HepG2 (cell line): ENCODE data around the gene MYH7. TPM values are rescaled to one million over a fixed set of nuclear protein-coding genes. Genes with fewer than 3 reads are reported as not detected.

Source experiments
- ATAC-seq: fragments of 200-7000 bp; cut with Tn5 transposase; 3 replicates; pipeline ENCODE4 v1.9.1; 2020; ENCODE audit warnings: mild to moderate bottlenecking, moderate library complexity
- BruUV-seq: library from RNA; stranded (reverse); fragments of 400-500 nt; replicated peaks from 2 replicates; lab custom pipeline; 2021; lab: Mats Ljungman, UMichigan
- CTCF ChIA-PET: fragments of 300-600 bp; formaldehyde crosslinking; extraction: SDS; loops from one replicate; lab custom pipeline; 2021; ENCODE audit warnings: low total read pairs, inconsistent platforms, low intra/inter-chr PET ratio; lab: Yijun Ruan, JAX
- POLR2A ChIA-PET: fragments of 350-600 bp; sonication (Branson Sonifier 250); formaldehyde crosslinking; loops from one replicate; lab custom pipeline; 2020; ENCODE audit warnings: antibody characterized with exemption, inconsistent platforms; lab: Yijun Ruan, JAX
- DNase-seq: peaks from one replicate; pipeline ENCODE4 v3.0.0-alpha.2; 2015; ENCODE audit warnings: low spot score
- FAIRE-seq: peaks from 3 replicates; lab custom pipeline; 2011; peaks lifted over from hg19 to GRCh38; lab: Jason Lieb, UNC
- H2AFZ ChIP-seq: one replicate; pipeline ENCODE4 v1.6.1; 2011; ENCODE audit warnings: low read length, inconsistent platforms
- H3K27ac ChIP-seq: fragments of 300-600 bp; 3 replicates; pipeline ENCODE4 v1.8.0; 2011; ENCODE audit warnings: mixed run types, mild to moderate bottlenecking, mixed read lengths, low read length, inconsistent platforms; ENCODE audit not compliant: insufficient read depth; ENCODE audit errors: extremely low read length
- H3K27me3 ChIP-seq, 2 experiments: fragments of 200-600 bp in 1 of 2; 2 replicates in 1 of 2; 3 replicates in 1 of 2; pipeline versions ENCODE4 v1.6.0 to v1.8.0; 2011; ENCODE audit warnings: low read length in 2 of 2, mild to moderate bottlenecking in 2 of 2, moderate library complexity in 2 of 2, inconsistent platforms in 1 of 2; ENCODE audit not compliant: insufficient read depth in 2 of 2, control insufficient read depth in 1 of 2
- H3K36me3 ChIP-seq, 2 experiments: fragments of 200-600 bp in 1 of 2; replicated peaks in 1 of 2; 2 replicates in 1 of 2; 3 replicates in 1 of 2; pipeline versions ENCODE4 v1.5.1 to v1.8.0; 2011; ENCODE audit warnings: low read length in 2 of 2, inconsistent platforms in 1 of 2; ENCODE audit not compliant: insufficient read depth in 2 of 2, control insufficient read depth in 1 of 2
- H3K4me1 ChIP-seq: 2 replicates; pipeline ENCODE4 v1.5.1; 2012; ENCODE audit warnings: low read length, inconsistent platforms; ENCODE audit not compliant: insufficient read depth
- H3K4me2 ChIP-seq: 2 replicates; pipeline ENCODE4 v1.6.0; 2011; ENCODE audit warnings: low read depth, low read length, inconsistent platforms
- H3K4me3 ChIP-seq, 3 experiments: fragments of 200-600 bp in 1 of 3; sonication (generic), shearing (Covaris generic) in 1 of 3; replicated peaks in 1 of 3; 2 replicates each; pipeline ENCODE4 v1.5.1; 2011 to 2016; ENCODE audit warnings: low read length in 3 of 3, inconsistent platforms in 2 of 3, low read depth in 2 of 3, mild to moderate bottlenecking in 2 of 3, control low read depth in 1 of 3, mixed read lengths in 1 of 3; ENCODE audit not compliant: insufficient read depth in 1 of 3
- H3K79me2 ChIP-seq: one replicate; pipeline ENCODE4 v1.6.1; 2011; ENCODE audit warnings: low read length, inconsistent platforms; ENCODE audit not compliant: insufficient read depth
- H3K9ac ChIP-seq: 2 replicates; pipeline ENCODE4 v1.6.0; 2011; ENCODE audit warnings: mild to moderate bottlenecking, low read depth, low read length, inconsistent platforms; ENCODE audit not compliant: insufficient read depth
- H3K9me3 ChIP-seq: 2 replicates; pipeline ENCODE4 v1.5.1; 2012; ENCODE audit warnings: mild to moderate bottlenecking, low read length
- H4K20me1 ChIP-seq: 2 replicates; pipeline ENCODE4 v1.6.0; 2011; ENCODE audit warnings: inconsistent platforms, mild to moderate bottlenecking, low read length, moderate library complexity; ENCODE audit not compliant: insufficient read depth
- ERF ChIP-seq: IDR thresholded peaks from 2 replicates; pipeline ENCODE4 v1.6.1; 2018; ENCODE audit warnings: missing biosample characterization, missing genetic modification reagents
- GABPA ChIP-seq, 2 experiments: IDR thresholded peaks; 2 replicates each; pipeline ENCODE4 v1.6.1; 2011 to 2016; ENCODE audit warnings: low read depth in 2 of 2, low read length in 1 of 2, missing biosample characterization in 1 of 2, missing genetic modification characterization in 1 of 2
- HDAC2 ChIP-seq: sonication (generic); formaldehyde crosslinking; IDR thresholded peaks from 2 replicates; pipeline ENCODE4 v1.4.0; 2020; ENCODE audit warnings: missing genetic modification reagents
- KDM1A ChIP-seq: IDR thresholded peaks from 2 replicates; pipeline ENCODE4 v1.6.1; 2016; ENCODE audit warnings: missing compliant biosample characterization
- MIER2 ChIP-seq: IDR thresholded peaks from 2 replicates; pipeline ENCODE4 v1.6.1; 2016; ENCODE audit warnings: missing biosample characterization, missing genetic modification reagents
- PHB2 ChIP-seq: fragments of 450-650 bp; IDR thresholded peaks from 2 replicates; pipeline ENCODE4 v1.6.1; 2018; ENCODE audit not compliant: partially characterized antibody
- POLR2AphosphoS5 ChIP-seq: IDR thresholded peaks from 2 replicates; pipeline ENCODE4 v1.6.1; 2012; ENCODE audit warnings: low read depth, low read length
- PRPF4 ChIP-seq: fragments of 200-400 bp; formaldehyde crosslinking; IDR thresholded peaks from 2 replicates; pipeline ENCODE4 v1.6.1; 2016; ENCODE audit warnings: low read length, low read depth; ENCODE audit not compliant: poor library complexity, severe bottlenecking
- RFX1 ChIP-seq: fragments of 450-650 bp; IDR thresholded peaks from 2 replicates; pipeline ENCODE4 v1.6.1; 2017
- SIX4 ChIP-seq: sonication (generic); formaldehyde crosslinking; IDR thresholded peaks from 2 replicates; pipeline ENCODE4 v1.4.0; 2020; ENCODE audit warnings: missing genetic modification reagents
- TGIF2 ChIP-seq: IDR thresholded peaks from 2 replicates; pipeline ENCODE4 v1.6.1; 2016; ENCODE audit warnings: control low read depth, missing compliant biosample characterization
- ZNF724P ChIP-seq: sonication (generic); formaldehyde crosslinking; IDR thresholded peaks from 2 replicates; pipeline ENCODE4 v1.8.0; 2022; ENCODE audit warnings: missing genetic modification reagents, borderline replicate concordance
- ZNF749 ChIP-seq: sonication (generic); formaldehyde crosslinking; IDR thresholded peaks from 2 replicates; pipeline ENCODE4 v1.8.0; 2022; ENCODE audit warnings: mild to moderate bottlenecking, missing genetic modification reagents, moderate library complexity, borderline replicate concordance
- WGBS: methylation state at CpG from one replicate; pipeline ENCODE4 v1.1.6; 2017; ENCODE audit warnings: low lambda C conversion rate; 5-methylcytosine and 5-hydroxymethylcytosine counted together
- in situ Hi-C: cut with HindIII; loops from 2 replicates; pipeline ENCODE4 v1.10.0; 2017; ENCODE audit warnings: low pct_unique_long_range_greater_than_20kb; ENCODE audit not compliant: extremely low pct_ligation_motif_present
- intact Hi-C: fragments of 100-400 bp; cut with micrococcal nuclease; formaldehyde crosslinking; loops from one replicate; pipeline ENCODE4 v1.10.0; 2022; ENCODE audit not compliant: unreplicated experiment
- polyA plus RNA-seq, 8 experiments: library from polyadenylated mRNA; depleted of rRNA in 3 of 8; stranded (reverse) in 7 of 8; unstranded in 1 of 8; fragments of >200 nt; fragmentation: Illumina TruSeq in 4 of 8; extraction: Trizol in 4 of 8; gene quantifications; 2 replicates each; pipeline versions ENCODE4 v1.2.1 to v1.2.3, GENCODE V29; 2011 to 2016; ENCODE audit warnings: low read depth in 4 of 8, missing spikeins in 1 of 8, mixed read lengths in 1 of 8; ENCODE audit not compliant: insufficient read depth in 1 of 8
- total RNA-seq, 5 experiments: library from RNA; depleted of rRNA; stranded (reverse); fragments of >200 nt; fragmentation: Illumina TruSeq; extraction: Trizol; gene quantifications; 2 replicates each; pipeline ENCODE4 v1.2.3, GENCODE V29; 2016; ENCODE audit warnings: low read depth in 1 of 5
- TF ChIP-seq, protein P1 (sequence below): sonication (generic); formaldehyde crosslinking; IDR thresholded peaks from 2 replicates; pipeline ENCODE4 v1.4.0; 2020; ENCODE audit warnings: mild to moderate bottlenecking, missing genetic modification reagents
- TF ChIP-seq, protein P2 (sequence below): sonication (generic); formaldehyde crosslinking; IDR thresholded peaks from 2 replicates; pipeline ENCODE4 v1.8.1; 2022; ENCODE audit warnings: mild to moderate bottlenecking, missing genetic modification reagents
- TF ChIP-seq, protein P3 (sequence below): conservative IDR thresholded peaks from 2 replicates; pipeline ENCODE4 v1.6.1; 2018; ENCODE audit warnings: missing genetic modification reagents

The MYH7 gene
- total and polyA plus RNA-seq, 2 of the 13 experiments (the other 11 are each of a cell fraction or from before 2014, with no cell fraction given): 0.04 TPM; not detected in 1

DNA sequence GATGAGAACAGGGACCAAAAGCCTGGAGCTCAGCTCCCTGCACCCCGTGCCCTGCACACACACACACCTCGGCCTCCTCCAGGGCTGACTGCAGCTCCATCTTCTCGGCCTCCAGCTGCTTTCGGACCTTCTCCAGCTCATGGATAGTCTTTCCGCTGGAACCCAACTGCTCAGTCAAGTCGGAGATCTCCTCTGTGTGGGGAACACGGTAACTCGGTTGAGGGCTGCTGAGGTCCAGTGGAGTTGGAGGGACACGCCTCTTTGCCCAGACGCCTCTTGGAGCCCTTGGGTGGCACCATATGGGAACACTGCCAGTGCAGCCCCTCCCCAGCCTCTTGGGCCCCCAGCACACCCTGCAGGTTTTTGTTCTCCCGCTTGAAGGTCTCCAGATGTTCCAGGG is 18.7 kb downstream of the MYH7 start:
- WGBS: 37% methylated on average over 11 of the region's 11 CpGs
- POLR2A ChIA-PET: no interaction called here
- no peak overlapping the region for H3K27ac ChIP-seq
- DNase-seq (no peak), ATAC-seq (no peak), FAIRE-seq (no peak)
- H3K27me3 ChIP-seq: peaks cover 35 to 93% of the 10 kb centered on the region in 2 experiments
- H3K9me3 ChIP-seq: no peaks in the 10 kb centered on the region
- no peaks in the 10 kb centered on the region for H3K4me1 ChIP-seq
- no peak overlapping the region for H3K4me3 ChIP-seq
- intact Hi-C loops (no loop called here), in situ Hi-C loops (no loop called here)
- no TSS peak for BruUV-seq
- no peaks in the 10 kb centered on the region for H4K20me1 ChIP-seq
- TF ChIP-seq KDM1A: no peak
- TF ChIP-seq SIX4 (CRISPR knock-in tag): no peak
- TF ChIP-seq, protein P1, sequence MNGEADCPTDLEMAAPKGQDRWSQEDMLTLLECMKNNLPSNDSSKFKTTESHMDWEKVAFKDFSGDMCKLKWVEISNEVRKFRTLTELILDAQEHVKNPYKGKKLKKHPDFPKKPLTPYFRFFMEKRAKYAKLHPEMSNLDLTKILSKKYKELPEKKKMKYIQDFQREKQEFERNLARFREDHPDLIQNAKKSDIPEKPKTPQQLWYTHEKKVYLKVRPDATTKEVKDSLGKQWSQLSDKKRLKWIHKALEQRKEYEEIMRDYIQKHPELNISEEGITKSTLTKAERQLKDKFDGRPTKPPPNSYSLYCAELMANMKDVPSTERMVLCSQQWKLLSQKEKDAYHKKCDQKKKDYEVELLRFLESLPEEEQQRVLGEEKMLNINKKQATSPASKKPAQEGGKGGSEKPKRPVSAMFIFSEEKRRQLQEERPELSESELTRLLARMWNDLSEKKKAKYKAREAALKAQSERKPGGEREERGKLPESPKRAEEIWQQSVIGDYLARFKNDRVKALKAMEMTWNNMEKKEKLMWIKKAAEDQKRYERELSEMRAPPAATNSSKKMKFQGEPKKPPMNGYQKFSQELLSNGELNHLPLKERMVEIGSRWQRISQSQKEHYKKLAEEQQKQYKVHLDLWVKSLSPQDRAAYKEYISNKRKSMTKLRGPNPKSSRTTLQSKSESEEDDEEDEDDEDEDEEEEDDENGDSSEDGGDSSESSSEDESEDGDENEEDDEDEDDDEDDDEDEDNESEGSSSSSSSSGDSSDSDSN (CRISPR knock-in tag): no peak
- TF ChIP-seq MIER2 (CRISPR knock-in tag): no peak
- no peak for TF ChIP-seq ZNF749 (CRISPR knock-in tag)
- TF ChIP-seq POLR2AphosphoS5: no peak
- no peak for TF ChIP-seq HDAC2 (CRISPR knock-in tag)
- TF ChIP-seq, protein P2, sequence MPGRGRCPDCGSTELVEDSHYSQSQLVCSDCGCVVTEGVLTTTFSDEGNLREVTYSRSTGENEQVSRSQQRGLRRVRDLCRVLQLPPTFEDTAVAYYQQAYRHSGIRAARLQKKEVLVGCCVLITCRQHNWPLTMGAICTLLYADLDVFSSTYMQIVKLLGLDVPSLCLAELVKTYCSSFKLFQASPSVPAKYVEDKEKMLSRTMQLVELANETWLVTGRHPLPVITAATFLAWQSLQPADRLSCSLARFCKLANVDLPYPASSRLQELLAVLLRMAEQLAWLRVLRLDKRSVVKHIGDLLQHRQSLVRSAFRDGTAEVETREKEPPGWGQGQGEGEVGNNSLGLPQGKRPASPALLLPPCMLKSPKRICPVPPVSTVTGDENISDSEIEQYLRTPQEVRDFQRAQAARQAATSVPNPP (CRISPR knock-in tag): no peak
- TF ChIP-seq GABPA (IDR thresholded peaks at IDR 0.05; ENCODE audit: low read depth, low read length): no peak
- no peak for TF ChIP-seq GABPA (CRISPR knock-in tag; IDR thresholded peaks at IDR 0.05; ENCODE audit: low read depth)
- no peak for TF ChIP-seq PHB2
- TF ChIP-seq PRPF4: no peak
- TF ChIP-seq RFX1: no peak
- no peak for TF ChIP-seq ZNF724P (CRISPR knock-in tag)
- no peak for TF ChIP-seq ERF
- TF ChIP-seq, protein P3, sequence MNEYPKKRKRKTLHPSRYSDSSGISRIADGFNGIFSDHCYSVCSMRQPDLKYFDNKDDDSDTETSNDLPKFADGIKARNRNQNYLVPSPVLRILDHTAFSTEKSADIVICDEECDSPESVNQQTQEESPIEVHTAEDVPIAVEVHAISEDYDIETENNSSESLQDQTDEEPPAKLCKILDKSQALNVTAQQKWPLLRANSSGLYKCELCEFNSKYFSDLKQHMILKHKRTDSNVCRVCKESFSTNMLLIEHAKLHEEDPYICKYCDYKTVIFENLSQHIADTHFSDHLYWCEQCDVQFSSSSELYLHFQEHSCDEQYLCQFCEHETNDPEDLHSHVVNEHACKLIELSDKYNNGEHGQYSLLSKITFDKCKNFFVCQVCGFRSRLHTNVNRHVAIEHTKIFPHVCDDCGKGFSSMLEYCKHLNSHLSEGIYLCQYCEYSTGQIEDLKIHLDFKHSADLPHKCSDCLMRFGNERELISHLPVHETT (CRISPR knock-in tag): no peak
- TF ChIP-seq TGIF2 (CRISPR knock-in tag): no peak
- no peak overlapping the region for H3K9ac ChIP-seq
- H3K4me2 ChIP-seq: no peak overlapping the region
- no peaks in the 10 kb centered on the region for H3K79me2 ChIP-seq
- H3K36me3 ChIP-seq: no peaks in the 10 kb centered on the region
- CTCF ChIA-PET: no interaction called here
- no peak overlapping the region for H2AFZ ChIP-seq
